GM23338 (cell line): Measurements from ENCODE around the gene SYVN1.

Experiments
- CREB1 ChIP-seq: fragments of 250-450 bp; sonication (Bioruptor Pico); IDR thresholded peaks from 2 replicates; pipeline ENCODE4 v1.5.0; 2020; ENCODE audit warnings: low read depth, mild to moderate bottlenecking, moderate library complexity
- EZH2 ChIP-seq: fragments of 200-600 bp; sonication (generic); IDR thresholded peaks from one replicate; pipeline ENCODE4 v1.8.0; 2017; ENCODE audit warnings: antibody characterized with exemption, mild to moderate bottlenecking, low read depth; ENCODE audit not compliant: unreplicated experiment
- EZH2phosphoT487 ChIP-seq: fragments of 200-600 bp; sonication (generic); IDR thresholded peaks from one replicate; pipeline ENCODE4 v1.8.1; 2018; ENCODE audit warnings: antibody characterized with exemption; ENCODE audit not compliant: unreplicated experiment
- JUNB ChIP-seq: IDR thresholded peaks from one replicate; pipeline ENCODE4 v1.6.1; 2016; ENCODE audit warnings: antibody characterized with exemption; ENCODE audit not compliant: unreplicated experiment
- POLR2AphosphoS5 ChIP-seq: IDR thresholded peaks from 2 replicates; pipeline ENCODE4 v1.6.1; 2016; ENCODE audit warnings: antibody characterized with exemption, low read depth
- STAT1 ChIP-seq: IDR thresholded peaks from one replicate; pipeline ENCODE4 v1.6.1; 2016; ENCODE audit warnings: antibody characterized with exemption; ENCODE audit not compliant: unreplicated experiment
- ZNF114 ChIP-seq: fragments of 250-450 bp; sonication (Bioruptor Pico); IDR thresholded peaks from 2 replicates; pipeline ENCODE4 v1.5.0; 2020; ENCODE audit warnings: mild to moderate bottlenecking, moderate library complexity
- TF ChIP-seq, protein P1 (sequence below), 2 experiments: fragments of 200-600 bp in 1 of 2; sonication (generic) in 1 of 2; conservative IDR thresholded peaks; 2 replicates each; pipeline versions ENCODE4 v1.5.1 to v1.6.1; 2016 to 2017; ENCODE audit warnings: antibody characterized with exemption in 2 of 2, low read depth in 2 of 2, mild to moderate bottlenecking in 2 of 2, moderate library complexity in 1 of 2
- TF ChIP-seq, protein P2 (sequence below): IDR thresholded peaks from one replicate; pipeline ENCODE4 v1.6.1; 2018; ENCODE audit warnings: antibody characterized with exemption; ENCODE audit not compliant: unreplicated experiment
- TF ChIP-seq, protein P3 (sequence below): IDR thresholded peaks from 2 replicates; pipeline ENCODE4 v1.6.1; 2016; ENCODE audit warnings: antibody characterized with exemption

DNA sequence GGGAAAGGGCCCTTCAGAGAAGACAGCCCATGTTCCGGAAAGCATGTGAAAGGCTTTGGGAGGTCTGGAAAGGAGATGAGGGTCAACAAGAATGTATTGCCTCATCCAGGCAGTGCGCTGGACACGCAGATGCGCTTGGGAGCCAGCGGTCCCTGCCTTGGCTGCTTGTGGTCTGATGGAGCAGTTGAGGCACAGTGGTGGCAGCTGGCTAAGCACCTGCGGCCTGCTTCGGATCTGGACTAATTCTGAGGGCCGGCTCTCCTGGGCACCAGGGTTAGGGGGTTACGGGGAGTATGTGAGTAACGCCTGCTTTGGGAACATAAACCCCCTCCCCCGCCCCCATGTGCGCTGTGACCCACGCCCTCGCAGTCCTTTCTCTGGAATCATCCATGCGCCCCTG lies 27.2 kb downstream of the SYVN1 start:
- TF ChIP-seq, protein P1, sequence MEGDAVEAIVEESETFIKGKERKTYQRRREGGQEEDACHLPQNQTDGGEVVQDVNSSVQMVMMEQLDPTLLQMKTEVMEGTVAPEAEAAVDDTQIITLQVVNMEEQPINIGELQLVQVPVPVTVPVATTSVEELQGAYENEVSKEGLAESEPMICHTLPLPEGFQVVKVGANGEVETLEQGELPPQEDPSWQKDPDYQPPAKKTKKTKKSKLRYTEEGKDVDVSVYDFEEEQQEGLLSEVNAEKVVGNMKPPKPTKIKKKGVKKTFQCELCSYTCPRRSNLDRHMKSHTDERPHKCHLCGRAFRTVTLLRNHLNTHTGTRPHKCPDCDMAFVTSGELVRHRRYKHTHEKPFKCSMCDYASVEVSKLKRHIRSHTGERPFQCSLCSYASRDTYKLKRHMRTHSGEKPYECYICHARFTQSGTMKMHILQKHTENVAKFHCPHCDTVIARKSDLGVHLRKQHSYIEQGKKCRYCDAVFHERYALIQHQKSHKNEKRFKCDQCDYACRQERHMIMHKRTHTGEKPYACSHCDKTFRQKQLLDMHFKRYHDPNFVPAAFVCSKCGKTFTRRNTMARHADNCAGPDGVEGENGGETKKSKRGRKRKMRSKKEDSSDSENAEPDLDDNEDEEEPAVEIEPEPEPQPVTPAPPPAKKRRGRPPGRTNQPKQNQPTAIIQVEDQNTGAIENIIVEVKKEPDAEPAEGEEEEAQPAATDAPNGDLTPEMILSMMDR (conservative IDR thresholded peaks at IDR 0.05; ENCODE audit: low read depth in 2 of 2) = no peak
- no peak for TF ChIP-seq EZH2
- TF ChIP-seq, protein P2, sequence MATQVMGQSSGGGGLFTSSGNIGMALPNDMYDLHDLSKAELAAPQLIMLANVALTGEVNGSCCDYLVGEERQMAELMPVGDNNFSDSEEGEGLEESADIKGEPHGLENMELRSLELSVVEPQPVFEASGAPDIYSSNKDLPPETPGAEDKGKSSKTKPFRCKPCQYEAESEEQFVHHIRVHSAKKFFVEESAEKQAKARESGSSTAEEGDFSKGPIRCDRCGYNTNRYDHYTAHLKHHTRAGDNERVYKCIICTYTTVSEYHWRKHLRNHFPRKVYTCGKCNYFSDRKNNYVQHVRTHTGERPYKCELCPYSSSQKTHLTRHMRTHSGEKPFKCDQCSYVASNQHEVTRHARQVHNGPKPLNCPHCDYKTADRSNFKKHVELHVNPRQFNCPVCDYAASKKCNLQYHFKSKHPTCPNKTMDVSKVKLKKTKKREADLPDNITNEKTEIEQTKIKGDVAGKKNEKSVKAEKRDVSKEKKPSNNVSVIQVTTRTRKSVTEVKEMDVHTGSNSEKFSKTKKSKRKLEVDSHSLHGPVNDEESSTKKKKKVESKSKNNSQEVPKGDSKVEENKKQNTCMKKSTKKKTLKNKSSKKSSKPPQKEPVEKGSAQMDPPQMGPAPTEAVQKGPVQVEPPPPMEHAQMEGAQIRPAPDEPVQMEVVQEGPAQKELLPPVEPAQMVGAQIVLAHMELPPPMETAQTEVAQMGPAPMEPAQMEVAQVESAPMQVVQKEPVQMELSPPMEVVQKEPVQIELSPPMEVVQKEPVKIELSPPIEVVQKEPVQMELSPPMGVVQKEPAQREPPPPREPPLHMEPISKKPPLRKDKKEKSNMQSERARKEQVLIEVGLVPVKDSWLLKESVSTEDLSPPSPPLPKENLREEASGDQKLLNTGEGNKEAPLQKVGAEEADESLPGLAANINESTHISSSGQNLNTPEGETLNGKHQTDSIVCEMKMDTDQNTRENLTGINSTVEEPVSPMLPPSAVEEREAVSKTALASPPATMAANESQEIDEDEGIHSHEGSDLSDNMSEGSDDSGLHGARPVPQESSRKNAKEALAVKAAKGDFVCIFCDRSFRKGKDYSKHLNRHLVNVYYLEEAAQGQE = no peak
- TF ChIP-seq STAT1 = no peak
- TF ChIP-seq EZH2phosphoT487 = no peak
- TF ChIP-seq POLR2AphosphoS5 = no peak
- no peak for TF ChIP-seq JUNB
- no peak for TF ChIP-seq CREB1 (CRISPR knock-in tag)
- no peak for TF ChIP-seq ZNF114
- TF ChIP-seq, protein P3, sequence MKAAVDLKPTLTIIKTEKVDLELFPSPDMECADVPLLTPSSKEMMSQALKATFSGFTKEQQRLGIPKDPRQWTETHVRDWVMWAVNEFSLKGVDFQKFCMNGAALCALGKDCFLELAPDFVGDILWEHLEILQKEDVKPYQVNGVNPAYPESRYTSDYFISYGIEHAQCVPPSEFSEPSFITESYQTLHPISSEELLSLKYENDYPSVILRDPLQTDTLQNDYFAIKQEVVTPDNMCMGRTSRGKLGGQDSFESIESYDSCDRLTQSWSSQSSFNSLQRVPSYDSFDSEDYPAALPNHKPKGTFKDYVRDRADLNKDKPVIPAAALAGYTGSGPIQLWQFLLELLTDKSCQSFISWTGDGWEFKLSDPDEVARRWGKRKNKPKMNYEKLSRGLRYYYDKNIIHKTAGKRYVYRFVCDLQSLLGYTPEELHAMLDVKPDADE = no peak
